Measurements from ENCODE around the gene DNMT3A.
"Not testable (repeated sequence)": the region's sequence is repeated elsewhere in the genome, so short reads cannot be mapped to it uniquely, and the experiment has no call there.

DNMT3A gene

DNA sequence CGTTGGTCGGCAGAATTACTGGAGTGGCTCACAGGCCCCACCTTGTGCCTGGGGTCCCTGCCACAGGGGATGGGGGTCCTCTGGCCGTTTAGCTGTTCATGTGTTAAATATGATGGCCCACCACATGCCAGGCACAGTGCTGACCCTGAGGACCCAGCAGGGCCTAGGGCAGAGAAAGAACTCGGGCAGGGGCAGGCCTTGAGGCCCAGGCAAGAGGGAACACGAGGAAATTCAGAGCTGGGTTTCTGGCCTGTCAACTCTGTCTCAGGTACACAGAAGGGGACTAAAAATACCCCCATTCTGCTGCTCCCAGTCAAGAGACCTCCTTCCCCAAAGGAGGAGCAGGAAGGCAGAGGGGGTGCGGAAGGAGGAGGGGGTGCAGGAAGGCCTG, 66.2 kb downstream of the DNMT3A start:
- peak; percentile 83 for FAIRE-seq
- no peak for DNase-seq (ENCODE audit: insufficient read length, low spot score)
- TF ChIP-seq POLR2AphosphoS5 (IDR thresholded peaks at IDR 0.05; ENCODE audit: low read depth, low read length) (no peak), POU2F2 (IDR thresholded peaks at IDR 0.05; ENCODE audit: low read depth, low read length) (no peak)

DNA sequence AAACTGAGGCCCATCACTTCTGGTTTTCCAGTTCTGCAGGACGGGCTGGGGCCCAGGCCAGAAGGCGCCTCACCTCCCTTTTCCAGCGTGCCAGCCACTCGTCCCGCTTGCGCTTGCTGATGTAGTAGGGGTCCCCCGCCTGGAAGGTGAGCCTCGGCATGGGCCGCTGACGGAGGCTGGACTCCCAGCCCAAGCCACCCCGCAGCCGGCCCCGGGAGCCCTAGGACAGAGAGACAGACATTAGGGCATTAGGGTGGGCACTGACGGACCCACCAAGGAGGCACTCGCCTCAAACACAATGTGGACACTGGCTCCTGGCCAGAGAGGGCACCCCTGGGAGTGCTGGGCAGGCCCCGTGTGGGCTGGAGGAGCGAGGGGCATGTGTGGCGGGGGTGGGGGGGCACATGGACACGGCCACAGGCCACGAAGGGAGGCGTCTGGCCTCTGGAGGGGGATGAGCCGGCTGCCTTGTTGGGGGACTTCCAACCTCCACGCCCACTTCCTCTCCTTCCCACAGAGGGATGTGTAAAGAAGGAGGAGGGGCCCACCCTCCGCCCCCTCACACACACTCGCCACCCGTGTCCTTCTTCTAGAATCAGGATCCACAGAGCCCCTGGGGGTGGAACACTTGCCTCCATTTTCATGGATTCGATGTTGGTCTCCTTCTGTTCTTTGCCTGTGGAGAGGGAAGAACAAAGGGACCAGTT, 66.7 kb downstream of the DNMT3A start:
- FAIRE-seq: peak; percentile 78
- DNase-seq (ENCODE audit: insufficient read length, low spot score): no peak
- TF ChIP-seq SPI1 (IDR thresholded peaks at IDR 0.05; ENCODE audit: low read depth, low read length): peak; percentile 77
- TF ChIP-seq TAF1 (IDR thresholded peaks at IDR 0.05; ENCODE audit: low read depth, low read length): no peak

DNA sequence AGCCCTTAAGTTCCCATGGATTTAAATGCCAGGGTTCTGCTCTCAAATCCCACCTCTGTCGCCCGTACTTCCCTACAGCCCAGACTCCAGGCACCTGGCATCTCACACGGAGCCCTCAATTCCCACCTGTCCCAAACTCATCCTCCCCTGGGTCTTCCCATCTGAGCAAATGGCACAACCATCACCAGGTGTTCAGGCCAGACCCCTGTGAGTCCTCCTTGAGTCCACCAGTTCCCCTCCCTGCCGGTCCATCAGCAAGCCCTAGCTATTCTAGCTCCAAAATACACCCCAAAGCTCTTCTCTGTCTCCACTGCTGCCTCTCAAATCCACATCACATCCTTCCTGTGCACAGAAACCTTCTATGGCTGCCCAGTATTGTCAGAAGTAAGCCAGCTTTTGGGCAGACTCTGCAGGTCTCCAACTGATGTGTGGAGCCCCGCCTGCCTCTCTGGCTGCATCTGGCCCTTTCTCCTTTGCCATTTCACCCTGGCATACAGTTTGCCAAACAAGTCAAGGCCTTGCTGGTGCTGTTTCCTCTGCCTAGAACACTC, 67.7 kb downstream of the DNMT3A start:
- DNase-seq (ENCODE audit: insufficient read length, low spot score) (no peak), FAIRE-seq (peak; percentile 51)
- TF ChIP-seq PAX5 (IDR thresholded peaks at IDR 0.05; ENCODE audit: insufficient read depth, low read length, severe bottlenecking) (no peak), POLR2AphosphoS5 (IDR thresholded peaks at IDR 0.05; ENCODE audit: low read depth, low read length) (no peak), SPI1 (IDR thresholded peaks at IDR 0.05; ENCODE audit: low read depth, low read length) (no peak), POLR2A (IDR thresholded peaks at IDR 0.05; ENCODE audit: low read depth, low read length) (no peak), POU2F2 (IDR thresholded peaks at IDR 0.05; ENCODE audit: low read depth, low read length) (no peak), TAF1 (IDR thresholded peaks at IDR 0.05; ENCODE audit: low read depth, low read length) (no peak)

DNA sequence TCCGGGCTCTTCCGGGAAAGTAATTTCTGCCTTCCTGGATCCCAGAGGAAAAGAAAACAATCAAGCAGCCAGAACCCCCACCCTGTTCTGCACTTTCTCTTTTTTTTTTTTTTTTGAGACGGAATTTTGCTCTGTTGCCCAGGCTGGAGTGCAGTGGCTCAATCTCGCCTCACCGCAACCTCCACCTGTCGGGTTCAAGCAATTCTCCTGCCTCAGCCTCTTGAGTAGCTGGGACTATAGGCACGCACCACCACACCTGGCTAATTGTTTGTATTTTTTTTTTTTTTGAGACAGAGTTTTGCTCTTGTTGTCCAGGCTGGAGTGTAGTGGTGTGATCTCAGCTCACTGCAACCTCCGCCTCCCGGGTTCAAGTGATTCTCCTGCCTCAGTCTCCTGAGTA, 69.0 kb downstream of the DNMT3A start:
- not testable (repeated sequence) for FAIRE-seq; DNase-seq (ENCODE audit: insufficient read length, low spot score)

DNA sequence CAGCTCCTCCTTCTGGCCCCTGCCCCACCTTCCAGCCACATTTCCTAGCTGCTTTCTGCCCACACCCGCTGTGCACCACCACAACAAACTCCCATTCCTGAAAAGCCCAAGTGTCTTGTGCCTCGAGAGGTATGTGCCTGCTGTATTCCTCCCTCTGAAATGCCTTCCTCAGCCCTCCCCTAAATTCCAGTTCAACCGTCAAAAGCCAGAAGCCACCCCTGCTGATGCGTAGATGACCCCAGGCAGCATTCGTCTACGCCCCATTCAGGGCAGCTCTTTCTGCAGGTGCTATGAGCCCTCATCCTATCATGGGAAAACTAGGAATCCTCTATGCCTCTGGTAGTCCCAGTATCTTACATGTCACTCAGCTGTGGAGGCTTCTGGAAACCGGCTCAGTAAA, 71.7 kb downstream of the DNMT3A start:
- TF ChIP-seq POU2F2 (IDR thresholded peaks at IDR 0.05; ENCODE audit: low read depth, low read length) (no peak), TAF1 (IDR thresholded peaks at IDR 0.05; ENCODE audit: low read depth, low read length) (no peak), POLR2A (IDR thresholded peaks at IDR 0.05; ENCODE audit: low read depth, low read length) (no peak), POLR2AphosphoS5 (IDR thresholded peaks at IDR 0.05; ENCODE audit: low read depth, low read length) (no peak), PAX5 (IDR thresholded peaks at IDR 0.05; ENCODE audit: insufficient read depth, low read length, severe bottlenecking) (no peak), SPI1 (IDR thresholded peaks at IDR 0.05; ENCODE audit: low read depth, low read length) (no peak)
- DNase-seq (ENCODE audit: insufficient read length, low spot score): no peak
- no peak for FAIRE-seq

DNA sequence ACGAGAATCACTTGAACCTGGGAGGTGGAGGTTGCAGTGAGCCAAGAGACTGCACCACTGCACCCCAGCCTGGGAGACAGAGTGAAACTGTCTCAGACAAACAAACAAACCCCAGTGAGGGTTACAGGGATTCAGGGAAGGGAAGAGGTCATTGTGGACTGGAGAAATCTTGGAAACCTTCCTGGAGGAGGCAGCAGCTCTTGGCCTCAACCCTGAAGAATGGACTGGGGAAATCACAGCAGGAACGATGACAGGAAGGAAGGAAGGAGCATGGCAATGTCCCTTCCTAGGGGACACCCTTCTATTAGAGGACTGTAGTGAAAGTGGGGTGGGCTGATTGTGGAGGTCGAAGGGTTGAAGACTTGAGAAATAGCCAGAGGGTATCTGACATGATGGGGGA, 72.5 kb downstream of the DNMT3A start:
- DNase-seq (ENCODE audit: insufficient read length, low spot score) (no peak), FAIRE-seq (peak; percentile 16)
- TF ChIP-seq TAF1 (IDR thresholded peaks at IDR 0.05; ENCODE audit: low read depth, low read length): no peak
- no peak for TF ChIP-seq PAX5 (IDR thresholded peaks at IDR 0.05; ENCODE audit: insufficient read depth, low read length, severe bottlenecking)
- no peak for TF ChIP-seq POLR2AphosphoS5 (IDR thresholded peaks at IDR 0.05; ENCODE audit: low read depth, low read length)
- no peak for TF ChIP-seq SPI1 (IDR thresholded peaks at IDR 0.05; ENCODE audit: low read depth, low read length)

DNA sequence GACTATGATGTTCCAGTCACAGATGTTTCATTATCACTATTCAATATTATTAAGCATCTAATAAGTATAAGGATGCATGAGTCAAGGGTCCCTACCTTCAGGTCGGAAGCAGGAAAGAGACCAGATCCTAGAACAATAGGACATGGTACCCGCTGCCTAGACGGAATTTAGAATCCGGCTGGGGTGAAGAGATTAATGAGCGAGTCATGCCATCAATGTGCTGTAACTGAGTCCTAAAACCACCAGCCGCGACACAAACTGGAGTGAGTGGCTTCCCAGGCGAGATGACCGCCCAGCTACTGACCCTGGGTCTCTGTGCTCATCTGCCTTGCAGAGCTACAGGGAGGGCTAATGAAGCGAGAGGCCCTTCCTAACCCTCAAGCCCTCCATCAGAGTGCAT, 73.6 kb downstream of the DNMT3A start:
- FAIRE-seq: no peak
- DNase-seq (ENCODE audit: insufficient read length, low spot score): no peak
- no peak for TF ChIP-seq POLR2AphosphoS5 (IDR thresholded peaks at IDR 0.05; ENCODE audit: low read depth, low read length)
- TF ChIP-seq POU2F2 (IDR thresholded peaks at IDR 0.05; ENCODE audit: low read depth, low read length): no peak
- TF ChIP-seq SPI1 (IDR thresholded peaks at IDR 0.05; ENCODE audit: low read depth, low read length): no peak
- no peak for TF ChIP-seq PAX5 (IDR thresholded peaks at IDR 0.05; ENCODE audit: insufficient read depth, low read length, severe bottlenecking)
- TF ChIP-seq POLR2A (IDR thresholded peaks at IDR 0.05; ENCODE audit: low read depth, low read length): no peak
- TF ChIP-seq TAF1 (IDR thresholded peaks at IDR 0.05; ENCODE audit: low read depth, low read length): no peak

DNA sequence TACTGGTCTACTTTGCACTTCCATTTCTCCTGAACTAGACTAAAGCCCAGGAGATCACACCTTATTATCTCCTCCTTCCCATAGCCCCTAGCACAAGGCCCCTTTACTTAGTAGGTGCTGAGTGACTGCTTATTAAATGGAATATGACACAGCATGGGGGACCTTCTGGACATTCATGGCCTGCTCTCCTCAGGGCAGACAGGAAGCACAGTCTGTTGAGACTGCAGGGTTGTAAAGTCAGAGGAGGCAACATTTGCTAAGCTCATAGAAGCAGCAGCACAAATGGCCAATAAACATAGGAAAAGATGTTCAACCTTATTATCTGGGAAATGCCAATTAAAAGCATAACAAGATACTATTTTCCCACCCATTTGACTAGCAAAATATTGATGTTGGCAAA, 75.3 kb downstream of the DNMT3A start:
- DNase-seq (ENCODE audit: insufficient read length, low spot score): no peak
- FAIRE-seq: no peak
- no peak for TF ChIP-seq TAF1 (IDR thresholded peaks at IDR 0.05; ENCODE audit: low read depth, low read length)

DNA sequence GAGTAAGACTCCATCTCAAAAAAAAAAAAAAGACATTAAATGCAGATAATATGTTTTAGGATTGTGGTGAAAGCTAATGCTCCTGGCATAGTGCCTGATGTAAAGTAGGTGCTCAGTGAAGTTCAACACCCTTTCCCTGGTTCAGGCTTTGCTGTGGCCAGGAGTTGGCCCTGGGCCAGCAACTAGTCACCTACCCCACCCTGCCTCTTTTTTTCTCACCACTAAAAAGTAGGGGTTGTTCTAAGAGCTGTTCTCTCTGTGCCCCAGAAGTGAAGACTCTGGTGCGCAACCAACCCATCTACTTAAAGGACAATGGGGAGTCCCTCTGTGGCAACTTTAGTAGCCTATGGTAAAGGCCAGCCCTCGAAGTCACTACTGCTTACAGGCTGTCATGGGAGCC, 75.9 kb downstream of the DNMT3A start:
- DNase-seq (ENCODE audit: insufficient read length, low spot score) (no peak), FAIRE-seq (no peak)
- TF ChIP-seq SPI1 (IDR thresholded peaks at IDR 0.05; ENCODE audit: low read depth, low read length): no peak
- no peak for TF ChIP-seq PAX5 (IDR thresholded peaks at IDR 0.05; ENCODE audit: insufficient read depth, low read length, severe bottlenecking)

DNA sequence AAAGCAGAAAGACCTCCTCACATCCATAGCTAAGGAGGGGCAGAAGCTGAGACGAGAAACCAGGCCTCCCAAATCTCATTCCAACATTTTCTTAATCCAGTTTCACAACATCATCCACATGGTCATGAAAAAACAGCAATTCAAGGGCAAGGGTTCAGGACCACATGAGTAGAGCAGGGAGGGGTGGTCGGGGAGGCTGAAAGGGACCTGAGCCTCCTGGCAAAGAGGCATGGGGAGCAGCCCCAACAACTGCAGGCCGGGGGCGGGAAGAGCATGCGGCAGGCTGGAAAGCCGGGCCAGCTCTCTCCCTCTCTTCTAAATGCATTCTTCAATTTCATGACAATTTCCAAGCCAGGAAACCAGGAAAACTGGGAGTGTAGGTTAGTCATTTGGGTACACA, 76.7 kb downstream of the DNMT3A start:
- no peak for DNase-seq (ENCODE audit: insufficient read length, low spot score)
- TF ChIP-seq POLR2A (IDR thresholded peaks at IDR 0.05; ENCODE audit: low read depth, low read length) (no peak), POLR2AphosphoS5 (IDR thresholded peaks at IDR 0.05; ENCODE audit: low read depth, low read length) (no peak), PAX5 (IDR thresholded peaks at IDR 0.05; ENCODE audit: insufficient read depth, low read length, severe bottlenecking) (no peak), TAF1 (IDR thresholded peaks at IDR 0.05; ENCODE audit: low read depth, low read length) (no peak), POU2F2 (IDR thresholded peaks at IDR 0.05; ENCODE audit: low read depth, low read length) (no peak)
- FAIRE-seq: no peak

DNA sequence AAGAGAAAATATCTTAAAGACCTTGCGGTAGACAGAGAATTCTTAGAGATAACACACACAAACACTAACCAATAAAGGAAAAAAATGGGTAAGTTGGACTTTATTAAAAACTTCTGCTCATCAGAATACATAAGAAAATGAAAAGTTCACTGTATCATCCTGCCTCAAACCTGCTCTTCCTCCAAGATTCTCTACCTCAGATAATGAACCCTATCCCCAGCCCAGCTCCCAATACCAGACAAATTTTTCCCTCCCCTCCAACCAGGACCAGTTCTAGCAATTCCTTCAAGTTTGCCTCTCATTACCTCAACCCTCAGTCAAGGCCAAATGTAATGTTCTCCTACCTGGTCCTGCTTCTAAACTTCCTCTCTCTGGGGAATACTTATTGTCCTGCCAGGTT, 79.4 kb downstream of the DNMT3A start:
- TF ChIP-seq POLR2AphosphoS5 (IDR thresholded peaks at IDR 0.05; ENCODE audit: low read depth, low read length) (no peak), TAF1 (IDR thresholded peaks at IDR 0.05; ENCODE audit: low read depth, low read length) (no peak), SPI1 (IDR thresholded peaks at IDR 0.05; ENCODE audit: low read depth, low read length) (no peak)
- DNase-seq (ENCODE audit: insufficient read length, low spot score) (no peak), FAIRE-seq (no peak)

Measured in GM12891 (cell line).